GM19240 (cell line): ENCODE results near the gene DYNLT4.

ENCODE experiments used
- DNase-seq: peaks from one replicate; pipeline ENCODE4 v3.0.0; 2011; ENCODE audit warnings: low spot score; ENCODE audit not compliant: insufficient read length

Gene DYNLT4

DNA sequence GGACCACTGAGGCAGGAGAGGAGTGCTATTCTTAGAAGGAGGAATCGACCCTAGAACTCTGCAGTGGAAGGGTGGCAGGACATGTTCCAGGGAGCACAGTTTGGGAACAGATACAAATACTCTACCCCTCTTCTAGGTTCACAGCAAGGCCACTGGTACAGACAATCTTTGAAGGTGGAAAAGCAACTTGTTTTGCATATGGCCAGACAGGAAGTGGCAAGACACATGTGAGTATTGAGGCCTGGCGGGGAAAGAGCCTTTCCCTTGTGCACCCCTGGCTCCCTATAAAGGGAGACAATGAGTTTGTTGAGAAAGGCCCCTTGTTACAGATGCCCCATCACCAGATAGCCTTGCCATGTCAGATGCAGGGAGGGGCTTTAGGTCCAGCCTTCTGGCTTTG lies 49.7 kb downstream of the DYNLT4 start:
- DNase-seq, result no peak
